ENCODE measurements around the gene PLXNA2.

- no peak for TF ChIP-seq POLR2AphosphoS5 (IDR thresholded peaks at IDR 0.05; ENCODE audit: low read depth, low read length)
- TF ChIP-seq REST (IDR thresholded peaks at IDR 0.05; ENCODE audit: insufficient read depth in 1 of 2, low read depth in 2 of 2, low read length in 2 of 2) = no peak
Observed at GRCh38 chr1:208034135-208034534, 210.0 kb downstream of the PLXNA2 start.
